DND-41 (cell line): ENCODE data around the gene CTF1.
A peak's percentile ranks its signal among the peaks of the same experiment; 100 is the strongest.

Experiments used
- ATAC-seq: fragments of 200-7000 bp; cut with Tn5 transposase; 3 replicates; pipeline ENCODE4 v1.9.1; 2021; ENCODE audit warnings: low read depth; ENCODE audit not compliant: insufficient read depth
- DNase-seq: peaks from one replicate; pipeline ENCODE4 v3.0.0-alpha.2; 2020
- H2AFZ ChIP-seq: 2 replicates; pipeline ENCODE4 v1.6.0; 2012; ENCODE audit warnings: low read depth, low read length
- H3K27ac ChIP-seq: 2 replicates; pipeline ENCODE4 v1.5.1; 2012; ENCODE audit warnings: low read length, inconsistent platforms
- H3K27me3 ChIP-seq: fragments of 200-600 bp; sonication (generic); 2 replicates; pipeline ENCODE4 v1.6.0; 2012; ENCODE audit warnings: low read length, mild to moderate bottlenecking, inconsistent platforms; ENCODE audit not compliant: insufficient read depth, poor library complexity
- H3K36me3 ChIP-seq: 2 replicates; pipeline ENCODE4 v1.5.1; 2012; ENCODE audit warnings: low read length, inconsistent platforms; ENCODE audit not compliant: insufficient read depth
- H3K4me1 ChIP-seq: 2 replicates; pipeline ENCODE4 v1.5.1; 2012; ENCODE audit warnings: mild to moderate bottlenecking, low read length; ENCODE audit not compliant: insufficient read depth
- H3K4me2 ChIP-seq: 2 replicates; pipeline ENCODE4 v1.6.0; 2012; ENCODE audit warnings: mild to moderate bottlenecking, moderate library complexity, low read length, inconsistent platforms; ENCODE audit not compliant: insufficient read depth
- H3K4me3 ChIP-seq, 2 experiments: fragments of 200-600 bp in 1 of 2; shearing (Covaris generic) in 1 of 2; 2 replicates each; pipeline ENCODE4 v1.5.1; 2012 to 2016; ENCODE audit warnings: inconsistent platforms in 2 of 2, low read length in 2 of 2, mild to moderate bottlenecking in 2 of 2, low read depth in 1 of 2, moderate library complexity in 1 of 2
- H3K79me2 ChIP-seq: 2 replicates; pipeline ENCODE4 v1.6.0; 2012; ENCODE audit warnings: low read length, inconsistent platforms; ENCODE audit not compliant: insufficient read depth
- H3K9ac ChIP-seq: 2 replicates; pipeline ENCODE4 v1.6.0; 2012; ENCODE audit warnings: low read depth, mild to moderate bottlenecking, inconsistent platforms, low read length, moderate library complexity
- H3K9me3 ChIP-seq: 2 replicates; pipeline ENCODE4 v1.5.1; 2012; ENCODE audit warnings: low read length, moderate library complexity, mild to moderate bottlenecking, inconsistent platforms; ENCODE audit not compliant: insufficient read depth, severe bottlenecking
- H4K20me1 ChIP-seq: 2 replicates; pipeline ENCODE4 v1.6.0; 2012; ENCODE audit warnings: low read length; ENCODE audit not compliant: insufficient read depth
- EZH2 ChIP-seq: IDR thresholded peaks from 3 replicates; pipeline ENCODE4 v1.6.1; 2012; ENCODE audit warnings: borderline replicate concordance, low read depth, mild to moderate bottlenecking, moderate library complexity, low read length, inconsistent platforms; ENCODE audit not compliant: severe bottlenecking
- TF ChIP-seq, protein P1 (sequence below): IDR thresholded peaks from 2 replicates; pipeline ENCODE4 v1.5.1; 2012; ENCODE audit warnings: borderline replicate concordance, low read length, moderate library complexity, mild to moderate bottlenecking; ENCODE audit not compliant: poor library complexity, severe bottlenecking; ENCODE audit errors: extremely low read depth

CTF1 gene

DNA sequence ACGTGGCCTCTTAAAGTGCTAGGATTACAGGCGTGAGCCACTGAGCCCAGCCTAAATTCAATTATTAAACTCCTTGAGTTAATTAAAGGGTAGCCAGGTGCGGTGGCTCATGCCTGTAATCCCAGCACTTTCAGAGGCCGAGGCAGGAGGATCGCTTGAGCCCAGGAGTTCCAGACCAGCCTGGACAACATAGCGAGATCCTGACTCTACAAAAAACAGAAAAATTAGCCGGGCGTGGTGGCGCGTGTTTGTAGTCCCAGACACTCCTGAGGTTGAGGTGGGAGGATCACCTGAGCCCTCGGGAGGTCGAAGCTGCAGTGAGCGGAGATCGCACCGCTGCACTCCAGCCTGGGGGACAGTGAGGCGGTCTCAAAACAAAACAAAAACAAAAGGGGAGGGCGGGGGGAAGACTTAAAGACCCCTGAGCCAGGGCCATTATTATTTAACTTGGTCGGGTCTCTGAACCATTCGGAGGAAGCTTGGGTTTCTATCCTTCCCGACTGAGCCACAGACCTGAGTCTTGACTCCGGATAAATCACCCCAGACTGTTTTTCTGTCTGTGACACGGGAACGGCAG, 22.1 kb upstream of the CTF1 start:
- TF ChIP-seq, protein P1, sequence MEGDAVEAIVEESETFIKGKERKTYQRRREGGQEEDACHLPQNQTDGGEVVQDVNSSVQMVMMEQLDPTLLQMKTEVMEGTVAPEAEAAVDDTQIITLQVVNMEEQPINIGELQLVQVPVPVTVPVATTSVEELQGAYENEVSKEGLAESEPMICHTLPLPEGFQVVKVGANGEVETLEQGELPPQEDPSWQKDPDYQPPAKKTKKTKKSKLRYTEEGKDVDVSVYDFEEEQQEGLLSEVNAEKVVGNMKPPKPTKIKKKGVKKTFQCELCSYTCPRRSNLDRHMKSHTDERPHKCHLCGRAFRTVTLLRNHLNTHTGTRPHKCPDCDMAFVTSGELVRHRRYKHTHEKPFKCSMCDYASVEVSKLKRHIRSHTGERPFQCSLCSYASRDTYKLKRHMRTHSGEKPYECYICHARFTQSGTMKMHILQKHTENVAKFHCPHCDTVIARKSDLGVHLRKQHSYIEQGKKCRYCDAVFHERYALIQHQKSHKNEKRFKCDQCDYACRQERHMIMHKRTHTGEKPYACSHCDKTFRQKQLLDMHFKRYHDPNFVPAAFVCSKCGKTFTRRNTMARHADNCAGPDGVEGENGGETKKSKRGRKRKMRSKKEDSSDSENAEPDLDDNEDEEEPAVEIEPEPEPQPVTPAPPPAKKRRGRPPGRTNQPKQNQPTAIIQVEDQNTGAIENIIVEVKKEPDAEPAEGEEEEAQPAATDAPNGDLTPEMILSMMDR: peak; percentile 0
- TF ChIP-seq EZH2: no peak
- Histone ChIP-seq H3K4me2 (peak overlapping the region; percentile 76), H3K4me1 (peaks cover 26% of the 10 kb centered on the region), H3K27me3 (no peaks in the 10 kb centered on the region), H3K27ac (peak overlapping the region; percentile 93), H4K20me1 (no peaks in the 10 kb centered on the region), H3K9ac (peak overlapping the region; percentile 83), H2AFZ (peak overlapping the region; percentile 96), H3K9me3 (no peaks in the 10 kb centered on the region), H3K36me3 (peaks cover 6% of the 10 kb centered on the region; the same call in 1 of the 2 replicates), H3K79me2 (peaks cover 44% of the 10 kb centered on the region), H3K4me3 (peak overlapping the region; percentile 48 to 83)
- no peak for ATAC-seq
- no peak for DNase-seq

DNA sequence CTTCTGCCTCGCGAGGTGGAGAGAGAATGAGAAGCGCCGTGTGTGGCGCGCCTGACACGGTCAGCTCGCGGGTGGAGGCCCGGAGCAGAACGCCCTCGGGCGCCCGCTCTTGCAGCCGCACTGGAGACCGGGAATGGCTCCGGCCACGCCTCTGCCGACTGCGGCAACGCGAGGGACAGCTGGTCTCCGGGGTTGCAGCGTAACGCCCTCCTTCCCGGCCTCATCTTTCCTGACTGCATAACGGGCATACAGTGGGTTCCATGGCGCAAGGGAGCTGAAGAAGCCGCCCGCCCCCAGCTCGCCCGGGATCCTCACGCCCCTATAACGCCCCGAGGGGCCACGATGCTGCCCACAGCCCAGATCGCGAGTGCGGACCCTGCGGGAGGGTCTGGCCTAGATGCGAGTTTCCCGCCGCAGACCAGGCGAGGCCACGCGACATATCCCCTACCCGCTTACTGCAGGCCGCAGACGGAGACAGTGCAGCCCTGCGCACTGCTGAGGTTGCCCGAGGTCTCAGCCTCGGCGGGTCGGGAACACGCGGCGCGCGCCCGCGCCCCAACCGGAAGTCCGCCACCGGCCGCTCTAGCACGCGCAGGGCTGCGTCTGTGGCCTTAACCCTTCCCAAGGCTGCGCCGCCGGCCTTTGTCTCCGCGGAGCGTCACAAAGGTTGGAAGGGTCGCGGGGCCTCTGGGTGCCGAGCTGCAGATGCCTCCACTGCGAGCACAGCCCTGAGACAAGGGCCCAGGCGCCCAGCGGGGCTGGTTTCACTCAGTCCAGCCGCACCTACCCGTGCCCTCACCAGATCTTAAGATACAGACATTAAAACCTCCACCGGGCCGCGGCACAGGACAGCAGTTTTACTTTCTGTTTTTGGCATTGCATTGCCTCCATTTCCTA, 21.3 kb upstream of the CTF1 start:
- peaks cover 45% of the 10 kb centered on the region for H3K79me2 ChIP-seq

GRCh38 chr16:30875871-30876801, 20.3 kb upstream of the CTF1 start:
- Histone ChIP-seq H3K27ac (peak overlapping the region; percentile 93), H3K27me3 (no peaks in the 10 kb centered on the region), H3K4me2 (peak overlapping the region; percentile 76), H3K36me3 (peaks cover 8% of the 10 kb centered on the region; the same call in 1 of the 2 replicates), H3K4me3 (peak overlapping the region; percentile 48 to 83), H2AFZ (peak overlapping the region; percentile 96), H3K9ac (peak overlapping the region; percentile 83), H3K79me2 (peaks cover 45% of the 10 kb centered on the region), H3K4me1 (peaks cover 26% of the 10 kb centered on the region), H3K9me3 (no peaks in the 10 kb centered on the region), H4K20me1 (no peaks in the 10 kb centered on the region)
- DNase-seq (peak; percentile 56), ATAC-seq (peak; percentile 16)
- TF ChIP-seq EZH2: no peak
- TF ChIP-seq, protein P1: no peak

More for the DNA sequence above, 21.3 kb upstream of the CTF1 start:
- H3K9ac ChIP-seq: peak overlapping the region; percentile 83
- ATAC-seq: peak; percentile 88
- H3K4me1 ChIP-seq: peaks cover 26% of the 10 kb centered on the region
- TF ChIP-seq, protein P1: peak; percentile 3
- TF ChIP-seq EZH2: no peak
- H3K27ac ChIP-seq: peak overlapping the region; percentile 93
- peak overlapping the region; percentile 76 for H3K4me2 ChIP-seq
- DNase-seq: peak; percentile 93
- H2AFZ ChIP-seq: peak overlapping the region; percentile 96
- H4K20me1 ChIP-seq: no peaks in the 10 kb centered on the region
- H3K27me3 ChIP-seq: no peaks in the 10 kb centered on the region
- H3K4me3 ChIP-seq: peak overlapping the region; percentile 48 to 83
- no peaks in the 10 kb centered on the region for H3K9me3 ChIP-seq
- H3K36me3 ChIP-seq: peaks cover 6% of the 10 kb centered on the region; the same call in 1 of the 2 replicates
